ENCODE measurements around the gene MIS12. TPM values are rescaled to one million over a fixed set of nuclear protein-coding genes. Genes with fewer than 3 reads are reported as not detected.

MIS12 gene
- total and polyA plus RNA-seq, 7 donors, result 3.6 to 16.6 (median 12.0) TPM

DNA sequence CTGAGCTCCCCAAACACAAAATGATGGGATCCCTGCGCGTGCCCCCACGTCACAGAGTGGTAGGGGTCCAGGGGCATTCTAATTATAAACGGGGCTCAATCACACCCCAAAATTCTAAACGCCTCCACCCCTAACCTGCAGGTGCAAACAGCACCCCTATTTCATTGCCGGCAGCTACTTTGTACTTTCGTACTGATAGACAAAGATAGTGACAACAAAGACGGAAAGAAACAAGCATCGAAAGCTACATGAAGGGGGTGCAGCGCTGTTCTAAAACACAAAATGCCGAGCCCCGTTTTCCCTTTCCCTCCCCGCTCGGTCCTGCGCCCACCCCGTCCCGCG lies 13.9 kb downstream of the MIS12 start:
- intact Hi-C loops (cut with DNase I), result no loop called here
- peaks cover 0 to 21% (median 18%) of the 10 kb centered on the region in 4 donors for H3K4me1 ChIP-seq
- no peaks in the 10 kb centered on the region for H3K36me3 ChIP-seq
- peak overlapping the region in 2 of 4 donors; percentile 73 to 74 for H3K27ac ChIP-seq
- TF ChIP-seq POLR2AphosphoS5 (IDR thresholded peaks at IDR 0.05) (no peak), CTCF (IDR thresholded peaks at IDR 0.05) (no peak), EP300 (IDR thresholded peaks at IDR 0.05) (no peak), POLR2A (IDR thresholded peaks at IDR 0.05) (no peak)
- H3K4me3 ChIP-seq, result peak overlapping the region; percentile 44 to 70 (median 62)
- no peak for DNase-seq
- no peaks in the 10 kb centered on the region for H3K9me3 ChIP-seq
- H3K27me3 ChIP-seq, result peaks cover 0 to 5% (median 0%) of the 10 kb centered on the region in 3 donors
- WGBS, 2 donors, result 5% methylated on average over 18 of the region's 18 CpGs

GRCh38 chr17:5500589-5501391 lies 14.4 kb downstream of the MIS12 start:
- H3K4me3 ChIP-seq, result peak overlapping the region; percentile 44 to 70 (median 62)
- intact Hi-C loops (cut with DNase I), result no loop called here
- DNase-seq, result peak; percentile 91
- peaks cover 0 to 21% (median 18%) of the 10 kb centered on the region in 4 donors for H3K4me1 ChIP-seq
- 1 to 4% methylated on average over 67 of the region's 67 CpGs for WGBS, 2 donors
- peaks cover 0 to 5% (median 0%) of the 10 kb centered on the region in 3 donors for H3K27me3 ChIP-seq
- H3K27ac ChIP-seq, result peak overlapping the region; percentile 36 to 74 (median 64)
- no peaks in the 10 kb centered on the region for H3K9me3 ChIP-seq
- no peak for TF ChIP-seq CTCF (IDR thresholded peaks at IDR 0.05)
- peak in 3 of 4 donors; percentile 8 to 62 (median 39) for TF ChIP-seq POLR2AphosphoS5 (IDR thresholded peaks at IDR 0.05)
- TF ChIP-seq POLR2A (IDR thresholded peaks at IDR 0.05), result no peak
- TF ChIP-seq EP300 (IDR thresholded peaks at IDR 0.05), result no peak
- no peaks in the 10 kb centered on the region for H3K36me3 ChIP-seq

DNA sequence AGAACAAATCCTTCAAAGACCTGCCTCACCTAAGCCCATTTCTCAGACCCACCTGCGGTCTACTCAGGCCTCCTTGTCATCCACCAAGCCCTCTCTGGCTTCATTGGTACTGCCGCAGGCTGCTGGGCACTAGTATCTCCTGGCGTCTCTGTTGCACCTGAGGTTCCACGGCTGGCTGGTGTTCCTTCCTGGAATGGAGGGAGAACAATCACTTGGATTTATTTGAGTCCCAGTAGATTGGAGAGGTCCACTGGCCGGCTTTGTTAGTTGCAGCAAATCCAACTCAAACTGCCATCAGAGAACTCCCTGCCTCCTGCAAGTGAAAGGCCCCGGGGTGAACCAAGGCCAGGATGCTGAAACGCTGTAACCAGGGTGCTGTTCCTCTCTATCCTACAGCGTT lies 15.3 kb downstream of the MIS12 start:
- intact Hi-C loops (cut with DNase I), result no loop called here
- no peak for DNase-seq

DNA sequence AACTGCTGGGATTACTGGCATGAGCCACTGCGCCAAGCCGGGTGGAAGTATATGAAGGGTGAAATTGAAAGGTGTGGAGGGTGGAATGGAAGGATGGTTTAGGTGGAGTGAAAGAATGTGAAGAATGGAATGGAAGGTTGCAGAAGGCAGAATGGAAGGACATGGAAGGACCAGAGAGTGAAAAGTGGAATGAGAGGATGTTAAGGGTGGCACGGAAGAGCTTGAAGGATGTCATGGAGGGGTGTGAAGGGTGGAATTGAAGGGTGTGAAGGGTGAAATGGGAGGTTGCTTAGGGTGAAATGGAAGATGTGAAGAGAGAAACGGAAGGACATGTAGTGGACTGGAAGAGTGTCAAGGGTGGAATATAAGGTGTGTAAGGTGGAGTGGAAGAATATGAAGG lies 16.2 kb downstream of the MIS12 start:
- Histone ChIP-seq H3K4me1 (peaks cover 0 to 21% (median 18%) of the 10 kb centered on the region in 4 donors), H3K27ac (no peak overlapping the region), H3K4me3 (no peak overlapping the region), H3K27me3 (peaks cover 0 to 5% (median 0%) of the 10 kb centered on the region in 3 donors), H3K9me3 (no peaks in the 10 kb centered on the region), H3K36me3 (no peaks in the 10 kb centered on the region)
- TF ChIP-seq POLR2A (IDR thresholded peaks at IDR 0.05), result no peak
- TF ChIP-seq POLR2AphosphoS5 (IDR thresholded peaks at IDR 0.05), result no peak
- WGBS, 2 donors, result 96% methylated on average over 4 of the region's 4 CpGs
- intact Hi-C loops (cut with DNase I), result no loop called here
- DNase-seq, result no peak

More for the DNA sequence above, 15.3 kb downstream of the MIS12 start:
- 80 to 85% methylated on average over 8 of the region's 8 CpGs for WGBS, 2 donors
- TF ChIP-seq POLR2AphosphoS5 (IDR thresholded peaks at IDR 0.05) (no peak), POLR2A (IDR thresholded peaks at IDR 0.05) (no peak), EP300 (IDR thresholded peaks at IDR 0.05) (no peak), CTCF (IDR thresholded peaks at IDR 0.05) (no peak)
- H3K27me3 ChIP-seq, result peaks cover 0 to 5% (median 0%) of the 10 kb centered on the region in 3 donors
- H3K36me3 ChIP-seq, result no peaks in the 10 kb centered on the region
- peaks cover 0 to 21% (median 18%) of the 10 kb centered on the region in 4 donors for H3K4me1 ChIP-seq
- H3K27ac ChIP-seq, result peak overlapping the region in 2 of 4 donors; percentile 73 to 74
- no peak overlapping the region for H3K4me3 ChIP-seq
- no peaks in the 10 kb centered on the region for H3K9me3 ChIP-seq

- TF ChIP-seq POLR2A (IDR thresholded peaks at IDR 0.05), result no peak
- TF ChIP-seq CTCF (IDR thresholded peaks at IDR 0.05), result no peak
- no peak for TF ChIP-seq EP300 (IDR thresholded peaks at IDR 0.05)
- TF ChIP-seq POLR2AphosphoS5 (IDR thresholded peaks at IDR 0.05), result no peak
- Histone ChIP-seq H3K27me3 (no peaks in the 10 kb centered on the region), H3K4me1 (peaks cover 0 to 4% (median 2%) of the 10 kb centered on the region in 4 donors), H3K27ac (no peak overlapping the region), H3K9me3 (no peaks in the 10 kb centered on the region), H3K4me3 (no peak overlapping the region), H3K36me3 (no peaks in the 10 kb centered on the region)
- no peak for DNase-seq
- intact Hi-C loops (cut with DNase I), result no loop called here
- 89 to 94% methylated on average over 5 of the region's 5 CpGs for WGBS, 2 donors
Observed at GRCh38 chr17:5506307-5506706, 19.9 kb downstream of the MIS12 start.

All from sigmoid colon (tissue), 7 donors.